A549 (cell line): ENCODE data around the gene UNC5CL. TPM values are rescaled to one million over a fixed set of nuclear protein-coding genes. Genes with fewer than 3 reads are reported as not detected.
A peak's percentile ranks its signal among the peaks of the same experiment; 100 is the strongest.
"Not testable (repeated sequence)": the region's sequence is repeated elsewhere in the genome, so short reads cannot be mapped to it uniquely, and the experiment has no call there.

Experiments used
- ATAC-seq, 2 experiments: fragments of 200-7000 bp in 1 of 2; fragments of >200 bp in 1 of 2; cut with Nextera tagmentation in 1 of 2; cut with Tn5 transposase in 1 of 2; 3 replicates each; pipeline versions ENCODE4 v1.8.0 to v1.9.1; 2018 to 2020; ENCODE audit warnings: mild to moderate bottlenecking in 1 of 2, moderate library complexity in 1 of 2
- CTCF ChIA-PET: fragments of 300-600 bp; sonication (Branson Sonifier 250); formaldehyde crosslinking; extraction: SDS; loops from one replicate; lab custom pipeline; 2021; ENCODE audit warnings: antibody characterized with exemption, inconsistent platforms; lab: Yijun Ruan, JAX
- POLR2A ChIA-PET: fragments of 350-600 bp; formaldehyde crosslinking; extraction: SDS; loops from one replicate; lab custom pipeline; 2021; ENCODE audit warnings: antibody characterized with exemption, inconsistent platforms; lab: Yijun Ruan, JAX
- DNase-seq, 2 experiments: peaks; one replicate each; pipeline versions ENCODE4 v3.0.0 to v3.0.0-alpha.2; 2011 to 2016; ENCODE audit warnings: low read depth in 1 of 2, low spot score in 1 of 2
- FAIRE-seq: peaks from 2 replicates; lab custom pipeline; 2011; peaks lifted over from hg19 to GRCh38; lab: Jason Lieb, UNC
- H3K27ac ChIP-seq, 2 experiments: fragments of >200 bp; sonication (Bioruptor Twin); formaldehyde crosslinking; 3 replicates each; pipeline ENCODE4 v1.5.1; 2016 to 2017
- H3K4me1 ChIP-seq: fragments of >200 bp; sonication (Bioruptor Twin); formaldehyde crosslinking; 3 replicates; pipeline ENCODE4 v1.6.1; 2016
- H3K4me2 ChIP-seq: fragments of >200 bp; sonication (Bioruptor Twin); formaldehyde crosslinking; 3 replicates; pipeline ENCODE4 v1.6.1; 2016
- H3K4me3 ChIP-seq: fragments of >200 bp; sonication (Bioruptor Twin); formaldehyde crosslinking; 3 replicates; pipeline ENCODE4 v1.5.1; 2016
- H3K9me3 ChIP-seq: fragments of >200 bp; sonication (Bioruptor Twin); formaldehyde crosslinking; 3 replicates; pipeline ENCODE4 v1.6.1; 2016
- BCL3 ChIP-seq: fragments of >200 bp; sonication (Bioruptor Twin); formaldehyde crosslinking; IDR thresholded peaks from 3 replicates; pipeline ENCODE4 v1.6.1; 2016
- CEBPB ChIP-seq, 2 experiments: fragments of >200 bp in 1 of 2; sonication (Bioruptor Twin) in 1 of 2; formaldehyde crosslinking in 1 of 2; IDR thresholded peaks; 2 replicates each; pipeline ENCODE4 v1.6.1; 2012 to 2016
- CHD4 ChIP-seq: fragments of 200-600 bp; sonication (generic); IDR thresholded peaks from 2 replicates; pipeline ENCODE4 v1.6.1; 2016; ENCODE audit warnings: antibody characterized with exemption, mild to moderate bottlenecking, borderline replicate concordance
- EHF ChIP-seq: fragments of 250-450 bp; sonication (Bioruptor Pico); IDR thresholded peaks from 2 replicates; pipeline ENCODE4 v1.5.0; 2020; ENCODE audit warnings: mild to moderate bottlenecking
- EHMT2 ChIP-seq: fragments of 200-600 bp; sonication (generic); IDR thresholded peaks from 2 replicates; pipeline ENCODE4 v1.6.1; 2016; ENCODE audit warnings: antibody characterized with exemption, low read depth, mild to moderate bottlenecking, moderate library complexity
- ELK1 ChIP-seq: fragments of 150-350 bp; IDR thresholded peaks from 2 replicates; pipeline ENCODE4 v1.6.1; 2014; ENCODE audit warnings: low read depth, mild to moderate bottlenecking, low read length
- FOSL2 ChIP-seq, 2 experiments: fragments of 450-650 bp in 1 of 2; fragments of >200 bp in 1 of 2; sonication (Bioruptor Twin) in 1 of 2; formaldehyde crosslinking; IDR thresholded peaks; 2 replicates each; pipeline versions ENCODE4 v1.5.0 to v1.6.1; 2016 to 2020; ENCODE audit warnings: mild to moderate bottlenecking in 1 of 2, moderate library complexity in 1 of 2
- FOXS1 ChIP-seq: fragments of 250-450 bp; sonication (Bioruptor Pico); IDR thresholded peaks from 2 replicates; pipeline ENCODE4 v1.5.0; 2020; ENCODE audit warnings: mild to moderate bottlenecking, moderate library complexity
- HDAC2 ChIP-seq: fragments of 200-600 bp; sonication (generic); IDR thresholded peaks from 2 replicates; pipeline ENCODE4 v1.6.1; 2016
- HES2 ChIP-seq: fragments of >200 bp; sonication (Bioruptor Twin); formaldehyde crosslinking; IDR thresholded peaks from 2 replicates; pipeline ENCODE4 v1.6.1; 2016
- HEYL ChIP-seq: fragments of 250-450 bp; sonication (Bioruptor Pico); IDR thresholded peaks from 2 replicates; pipeline ENCODE4 v1.8.0; 2021; ENCODE audit warnings: mild to moderate bottlenecking, moderate library complexity
- HMGXB4 ChIP-seq: fragments of 250-450 bp; sonication (Bioruptor Pico); IDR thresholded peaks from 2 replicates; pipeline ENCODE4 v1.5.0; 2021; ENCODE audit warnings: mild to moderate bottlenecking, moderate library complexity, borderline replicate concordance
- JUNB ChIP-seq: fragments of >200 bp; sonication (Bioruptor Twin); formaldehyde crosslinking; IDR thresholded peaks from 2 replicates; pipeline ENCODE4 v1.6.1; 2016
- KDM1A ChIP-seq: fragments of 200-600 bp; sonication (generic); IDR thresholded peaks from 2 replicates; pipeline ENCODE4 v1.6.1; 2016; ENCODE audit warnings: low read depth, mild to moderate bottlenecking
- MAFK ChIP-seq: fragments of 450-650 bp; IDR thresholded peaks from 2 replicates; pipeline ENCODE4 v1.6.1; 2014; ENCODE audit not compliant: partially characterized antibody
- MYC ChIP-seq: IDR thresholded peaks from 2 replicates; pipeline ENCODE4 v1.6.1; 2012; ENCODE audit warnings: mild to moderate bottlenecking, inconsistent platforms, low read length, improper control_type of control experiment, borderline replicate concordance
- NR3C1 ChIP-seq: fragments of >200 bp; sonication (Bioruptor Twin); formaldehyde crosslinking; IDR thresholded peaks from 3 replicates; pipeline ENCODE4 v1.6.1; 2017
- POLR2AphosphoS2 ChIP-seq: conservative IDR thresholded peaks from 2 replicates; pipeline ENCODE4 v1.6.1; 2012; ENCODE audit warnings: low read length, improper control_type of control experiment, inconsistent platforms
- RCOR1 ChIP-seq: fragments of 150-350 bp; IDR thresholded peaks from 2 replicates; pipeline ENCODE4 v1.6.1; 2014; ENCODE audit warnings: antibody characterized with exemption, low read length, low read depth
- TFCP2L1 ChIP-seq: fragments of 250-450 bp; sonication (Bioruptor Pico); IDR thresholded peaks from 2 replicates; pipeline ENCODE4 v1.5.0; 2021; ENCODE audit warnings: mild to moderate bottlenecking
- ZC3H11A ChIP-seq: fragments of 450-650 bp; IDR thresholded peaks from 2 replicates; pipeline ENCODE4 v1.6.1; 2014; ENCODE audit warnings: antibody characterized with exemption, mild to moderate bottlenecking
- ZFP36 ChIP-seq: fragments of 450-650 bp; IDR thresholded peaks from 2 replicates; pipeline ENCODE4 v1.6.1; 2014; ENCODE audit warnings: borderline replicate concordance; ENCODE audit not compliant: partially characterized antibody
- ZNF302 ChIP-seq: fragments of 250-450 bp; sonication (Bioruptor Pico); IDR thresholded peaks from 2 replicates; pipeline ENCODE4 v1.9.0; 2021; ENCODE audit warnings: inconsistent platforms, mild to moderate bottlenecking, moderate library complexity
- ZSCAN20 ChIP-seq: fragments of 250-450 bp; sonication (Bioruptor Pico); IDR thresholded peaks from 2 replicates; pipeline ENCODE4 v1.8.0; 2022; ENCODE audit warnings: mild to moderate bottlenecking, moderate library complexity
- WGBS: methylation state at CpG from one replicate; pipeline ENCODE4 v1.1.6; 2017; ENCODE audit errors: missing lambda C conversion rate; 5-methylcytosine and 5-hydroxymethylcytosine counted together
- polyA plus RNA-seq, 4 experiments: library from polyadenylated mRNA; depleted of rRNA in 3 of 4; stranded (reverse); fragments of >200 nt; fragmentation: RNase III in 1 of 4; extraction: RNeasy Plus Mini Kit Qiagen cat#74134 plus additional on column Dnase treatment in 1 of 4; gene quantifications; 2 replicates in 3 of 4; 3 replicates in 1 of 4; pipeline ENCODE4 v1.2.3, GENCODE V29; 2011 to 2017
- TF ChIP-seq, protein P1 (sequence below): IDR thresholded peaks from 2 replicates; pipeline ENCODE4 v1.6.1; 2012; ENCODE audit warnings: low read depth, borderline replicate concordance
- TF ChIP-seq, protein P2 (sequence below): fragments of 250-450 bp; sonication (Bioruptor Pico); IDR thresholded peaks from 2 replicates; pipeline ENCODE4 v1.5.0; 2020; ENCODE audit warnings: low read depth, mild to moderate bottlenecking, moderate library complexity
- TF ChIP-seq, protein P3 (sequence below): IDR thresholded peaks from 2 replicates; pipeline ENCODE4 v1.6.1; 2012

Gene UNC5CL
- polyA plus RNA-seq, 2 of the 4 experiments (the other 2 are of a cell fraction): 1.1 to 2.8 TPM

DNA sequence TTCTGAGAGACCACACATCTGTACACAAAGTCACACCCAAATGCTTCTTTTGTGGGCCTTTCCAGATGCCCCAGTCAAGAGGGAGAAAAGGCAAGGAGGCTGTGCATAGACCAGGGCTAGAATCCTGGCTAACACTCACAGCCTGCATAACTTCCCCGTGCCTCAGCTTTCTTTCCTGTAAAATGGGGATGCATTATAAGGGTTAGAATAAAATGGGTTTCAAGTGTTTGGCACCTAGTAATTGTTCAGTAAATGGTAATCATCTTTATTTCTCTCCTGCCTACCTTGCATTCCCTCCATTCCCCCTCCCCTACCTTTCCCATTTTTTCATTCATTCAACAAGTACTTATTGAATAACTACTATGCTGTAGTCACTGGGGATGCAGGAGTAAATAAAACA is 29.4 kb downstream of the UNC5CL start:
- no peak for TF ChIP-seq HDAC2
- no peak for TF ChIP-seq EHMT2
- TF ChIP-seq ELK1: no peak
- TF ChIP-seq CHD4: no peak
- TF ChIP-seq, protein P1, sequence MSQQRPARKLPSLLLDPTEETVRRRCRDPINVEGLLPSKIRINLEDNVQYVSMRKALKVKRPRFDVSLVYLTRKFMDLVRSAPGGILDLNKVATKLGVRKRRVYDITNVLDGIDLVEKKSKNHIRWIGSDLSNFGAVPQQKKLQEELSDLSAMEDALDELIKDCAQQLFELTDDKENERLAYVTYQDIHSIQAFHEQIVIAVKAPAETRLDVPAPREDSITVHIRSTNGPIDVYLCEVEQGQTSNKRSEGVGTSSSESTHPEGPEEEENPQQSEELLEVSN: no peak
- no peak for TF ChIP-seq MYC
- TF ChIP-seq ZSCAN20 (CRISPR knock-in tag): no peak
- TF ChIP-seq TFCP2L1: no peak
- TF ChIP-seq POLR2AphosphoS2: no peak
- no peak for TF ChIP-seq HES2
- no peak for TF ChIP-seq KDM1A
- TF ChIP-seq NR3C1: no peak
- no peak for TF ChIP-seq MAFK
- no peak for TF ChIP-seq HMGXB4 (CRISPR knock-in tag)
- no peak for TF ChIP-seq ZNF302 (CRISPR knock-in tag)
- no peak for TF ChIP-seq CEBPB (IDR thresholded peaks at IDR 0.05)
- no peak for TF ChIP-seq RCOR1
- no peak for TF ChIP-seq ZFP36
- TF ChIP-seq, protein P2, sequence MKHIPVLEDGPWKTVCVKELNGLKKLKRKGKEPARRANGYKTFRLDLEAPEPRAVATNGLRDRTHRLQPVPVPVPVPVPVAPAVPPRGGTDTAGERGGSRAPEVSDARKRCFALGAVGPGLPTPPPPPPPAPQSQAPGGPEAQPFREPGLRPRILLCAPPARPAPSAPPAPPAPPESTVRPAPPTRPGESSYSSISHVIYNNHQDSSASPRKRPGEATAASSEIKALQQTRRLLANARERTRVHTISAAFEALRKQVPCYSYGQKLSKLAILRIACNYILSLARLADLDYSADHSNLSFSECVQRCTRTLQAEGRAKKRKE (CRISPR knock-in tag): no peak
- no peak for TF ChIP-seq JUNB
- TF ChIP-seq, all 56 proteins: peak for 0
- Histone ChIP-seq H3K9me3 (no peaks in the 10 kb centered on the region), H3K4me3 (no peak overlapping the region), H3K4me1 (peaks cover 26% of the 10 kb centered on the region), H3K4me2 (no peak overlapping the region), H3K27ac (peak overlapping the region; percentile 22 to 64; a peak in 3 of 6 replicates)
- DNase-seq (no peak), ATAC-seq (no peak), FAIRE-seq (no peak)
- 88% methylated on average over 1 of the region's 1 CpG for WGBS
- ChIA-PET POLR2A (no interaction called here), CTCF (interaction anchor here (1.0 kb wide), 1 partner anchor 116 kb away, joined by 3 read pairs; no protein-coding TSS in a partner anchor)

GRCh38 chr6:41008011-41008410 is 31.0 kb downstream of the UNC5CL start:
- DNase-seq (no peak), ATAC-seq (no peak), FAIRE-seq (no peak)
- H3K4me1 ChIP-seq: peaks cover 11% of the 10 kb centered on the region
- WGBS: 87% methylated on average over 3 of the region's 3 CpGs
- ChIA-PET POLR2A (no interaction called here), CTCF (interaction anchor here (1.0 to 1.8 kb wide), 2 partner anchors 9 to 16 kb away, joined by 3 to 6 read pairs; no protein-coding TSS in a partner anchor)
- peak overlapping the region; percentile 44 to 75; a peak in 4 of 6 replicates for H3K27ac ChIP-seq
- TF ChIP-seq HEYL (CRISPR knock-in tag) (no peak), KDM1A (no peak), ZC3H11A (no peak), CEBPB (IDR thresholded peaks at IDR 0.05) (no peak), JUNB (no peak), BCL3 (no peak), CHD4 (no peak), FOXS1 (CRISPR knock-in tag) (no peak), FOSL2 (IDR thresholded peaks at IDR 0.05) (no peak), FOSL2 (CRISPR knock-in tag; IDR thresholded peaks at IDR 0.05) (no peak), EHF (CRISPR knock-in tag) (no peak)
- TF ChIP-seq, protein P3, sequence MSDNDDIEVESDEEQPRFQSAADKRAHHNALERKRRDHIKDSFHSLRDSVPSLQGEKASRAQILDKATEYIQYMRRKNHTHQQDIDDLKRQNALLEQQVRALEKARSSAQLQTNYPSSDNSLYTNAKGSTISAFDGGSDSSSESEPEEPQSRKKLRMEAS: no peak
- no peak overlapping the region for H3K4me2 ChIP-seq
- no peak overlapping the region for H3K4me3 ChIP-seq
- H3K9me3 ChIP-seq: no peaks in the 10 kb centered on the region

- H3K4me3 ChIP-seq, DNase-seq, FAIRE-seq, ATAC-seq, H3K4me2 ChIP-seq, H3K9me3 ChIP-seq, POLR2A ChIA-PET, H3K4me1 ChIP-seq: not testable (repeated sequence)
- CTCF ChIA-PET: interaction anchor here (1.8 kb wide), 1 partner anchor 10 kb away, joined by 6 read pairs; no protein-coding TSS in a partner anchor
- WGBS: 84% methylated on average over 4 of the region's 4 CpGs
- H3K27ac ChIP-seq: peak overlapping the region; percentile 44 to 75; a peak in 4 of 6 replicates
Measured at GRCh38 chr6:41006980-41007379, 32.0 kb downstream of the UNC5CL start.
